HG02678 (cell line): Measurements from ENCODE around the gene CD164L2.
A peak's percentile ranks its signal among the peaks of the same experiment; 100 is the strongest.
"Not testable (repeated sequence)": the region's sequence is repeated elsewhere in the genome, so short reads cannot be mapped to it uniquely, and the experiment has no call there.

Source experiments
- ATAC-seq: cut with Tn5 transposase; IDR thresholded peaks from one replicate; pipeline ENCODE4 v1.9.1; 2021; ENCODE audit warnings: mild to moderate bottlenecking, moderate library complexity; ENCODE audit not compliant: unreplicated experiment

The CD164L2 gene

GRCh38 chr1:27405598-27406361, 22.6 kb upstream of the CD164L2 start:
- ATAC-seq, result not testable (repeated sequence)

DNA sequence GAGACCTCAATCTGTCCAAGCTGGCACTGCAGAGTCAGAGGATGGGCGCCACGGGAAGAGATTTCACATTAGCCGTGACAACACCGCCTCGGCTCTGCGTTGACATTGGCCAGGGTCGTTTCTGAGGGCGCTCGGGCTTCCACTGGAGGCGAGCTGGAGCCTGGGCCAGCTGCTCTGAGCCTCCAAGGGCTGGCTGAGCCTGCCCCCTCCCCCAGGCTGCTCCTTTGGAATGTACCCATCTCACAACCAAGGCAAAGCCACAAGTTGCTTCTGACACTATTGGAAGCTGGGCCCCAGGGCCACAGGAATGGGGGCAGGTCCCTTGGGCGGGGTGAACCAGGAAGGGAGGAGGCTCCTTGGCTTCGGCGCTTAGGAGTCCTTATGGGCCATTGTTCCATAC, 21.9 kb upstream of the CD164L2 start:
- no peak for ATAC-seq

DNA sequence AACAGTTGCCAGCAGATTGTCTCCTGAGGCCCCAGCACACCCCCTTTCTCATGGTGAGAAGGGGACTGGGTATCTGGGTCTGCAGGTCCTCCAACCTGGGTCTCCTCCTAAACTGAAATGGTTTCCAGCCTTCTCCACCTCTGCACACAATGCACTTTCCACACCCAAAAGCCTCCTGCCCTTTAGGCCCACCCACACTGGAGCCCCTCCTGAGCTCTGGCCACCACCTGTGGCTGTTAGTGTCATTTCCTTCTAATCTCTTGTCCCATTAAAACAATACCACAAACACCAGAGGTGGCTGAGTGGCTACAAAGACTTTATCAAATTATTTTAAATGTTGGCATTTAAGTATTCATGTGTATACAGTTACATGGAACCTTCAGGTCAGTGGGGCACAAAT, 20.8 kb upstream of the CD164L2 start:
- ATAC-seq, result no peak

GRCh38 chr1:27403065-27403726, 20.1 kb upstream of the CD164L2 start:
- ATAC-seq, result peak; percentile 55

GRCh38 chr1:27402349-27402754, 19.2 kb upstream of the CD164L2 start:
- no peak for ATAC-seq

GRCh38 chr1:27400963-27401341, 17.8 kb upstream of the CD164L2 start:
- ATAC-seq, result no peak

DNA sequence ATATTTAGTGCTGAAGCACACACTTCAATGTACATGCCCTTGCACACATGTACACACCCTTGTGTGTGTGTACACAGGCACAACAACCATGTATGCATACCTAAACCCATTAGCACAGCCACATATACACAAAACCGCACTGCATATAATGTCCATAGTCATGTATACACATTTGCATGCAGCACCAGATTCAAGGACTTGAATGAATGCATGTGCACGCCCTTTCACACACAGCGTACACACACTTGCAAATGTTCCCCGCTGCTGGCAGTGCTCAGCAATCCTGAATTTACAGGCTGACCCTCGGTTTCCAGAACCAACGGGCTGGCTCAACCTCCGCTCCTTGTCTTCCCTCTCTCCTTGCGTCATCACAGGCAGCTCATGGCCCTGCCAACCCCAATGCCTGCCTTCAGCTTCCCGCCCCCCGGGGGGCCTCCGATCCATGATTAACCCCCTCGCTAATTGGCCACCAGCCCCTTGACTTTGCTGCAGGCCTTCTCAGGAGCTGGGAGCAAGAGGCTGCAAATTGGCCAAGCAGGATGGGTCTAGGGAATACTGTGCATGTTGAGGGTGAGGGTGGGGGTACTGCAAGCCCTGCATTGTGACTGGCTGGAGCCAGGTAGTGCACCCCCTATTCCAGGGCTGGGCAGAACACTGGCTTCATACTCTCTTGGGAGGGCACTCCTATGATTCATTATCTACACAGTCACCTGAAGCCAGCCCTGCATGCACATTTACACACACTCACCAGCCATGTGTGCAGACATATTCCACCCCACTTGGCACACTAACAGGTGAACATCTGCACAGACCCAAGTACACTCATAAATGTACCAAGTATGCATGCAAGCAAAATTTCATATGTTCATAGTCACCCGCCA, 17.2 kb upstream of the CD164L2 start:
- ATAC-seq, result no peak

DNA sequence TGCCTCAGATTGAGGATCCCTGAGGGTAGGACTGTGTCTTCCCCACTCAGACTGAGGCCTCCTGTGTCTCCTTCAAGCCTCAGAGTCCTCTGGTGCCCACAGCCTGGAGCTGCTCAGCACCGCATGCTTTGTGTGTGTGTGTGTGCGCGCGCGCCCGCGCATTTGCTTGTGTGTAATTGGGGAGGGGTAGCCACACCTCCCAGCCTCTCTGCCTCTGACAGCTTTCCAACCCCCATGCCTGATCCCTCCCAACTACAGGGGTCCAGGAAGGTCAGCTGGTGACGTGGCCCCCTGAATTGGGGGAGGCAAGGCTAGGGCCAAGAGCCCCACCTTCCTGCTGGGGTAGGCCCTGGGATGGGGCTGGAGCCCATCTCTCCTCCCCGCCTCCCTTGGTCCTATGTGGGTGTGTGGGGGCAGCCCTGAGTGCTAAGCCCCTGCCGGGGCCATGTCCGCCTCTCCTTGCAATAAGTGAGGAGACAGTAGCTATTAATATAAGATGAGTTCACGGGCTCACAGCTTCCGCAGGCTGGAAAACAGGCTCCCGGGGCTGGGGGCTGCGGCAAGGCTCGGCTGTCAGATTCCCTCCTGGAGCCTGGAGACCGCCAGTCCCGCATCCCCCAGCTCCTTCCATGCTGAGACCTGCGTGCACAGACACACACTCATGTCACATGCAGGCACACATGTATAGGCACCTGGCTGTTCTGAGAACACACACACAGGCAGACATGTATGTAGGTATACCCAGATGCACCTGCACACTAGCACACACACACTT, 16.3 kb upstream of the CD164L2 start:
- ATAC-seq, result no peak

DNA sequence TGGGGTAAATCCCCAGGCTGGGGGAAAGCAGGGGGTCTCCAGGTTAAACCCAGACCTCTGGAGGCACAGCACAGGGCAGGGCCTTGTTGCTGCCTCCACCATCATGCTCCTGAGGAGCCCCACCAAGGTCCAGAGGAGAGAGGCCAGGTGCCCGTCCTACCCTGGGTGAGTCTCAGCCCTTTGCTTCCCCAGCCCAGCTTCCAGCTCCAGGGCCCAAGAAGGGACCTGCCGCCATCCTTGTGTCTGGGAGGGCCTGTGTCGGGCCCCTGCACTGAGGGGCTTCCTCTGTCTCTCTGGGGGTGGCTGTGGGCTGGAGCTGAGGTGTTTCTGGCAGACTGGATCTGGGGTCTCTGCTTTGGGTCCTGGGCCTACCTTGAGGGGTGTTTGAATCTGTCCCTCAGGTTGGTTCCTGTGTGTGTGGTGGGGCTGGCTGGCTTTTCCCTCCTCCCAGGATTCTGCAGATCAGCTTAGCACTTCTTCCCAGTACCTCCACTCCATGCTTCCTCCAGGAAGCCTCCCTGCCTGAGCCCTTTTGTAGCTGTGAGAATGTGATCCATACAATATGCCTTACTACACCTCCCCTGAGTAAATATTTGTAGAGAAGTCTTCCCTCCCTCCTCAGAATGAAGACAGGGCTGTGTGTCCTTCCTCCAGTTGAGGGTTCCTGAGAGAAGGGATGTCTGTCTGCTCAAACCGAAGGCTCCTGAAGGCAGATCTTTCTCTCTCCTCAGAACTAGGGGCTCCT, 15.4 kb upstream of the CD164L2 start:
- no peak for ATAC-seq

DNA sequence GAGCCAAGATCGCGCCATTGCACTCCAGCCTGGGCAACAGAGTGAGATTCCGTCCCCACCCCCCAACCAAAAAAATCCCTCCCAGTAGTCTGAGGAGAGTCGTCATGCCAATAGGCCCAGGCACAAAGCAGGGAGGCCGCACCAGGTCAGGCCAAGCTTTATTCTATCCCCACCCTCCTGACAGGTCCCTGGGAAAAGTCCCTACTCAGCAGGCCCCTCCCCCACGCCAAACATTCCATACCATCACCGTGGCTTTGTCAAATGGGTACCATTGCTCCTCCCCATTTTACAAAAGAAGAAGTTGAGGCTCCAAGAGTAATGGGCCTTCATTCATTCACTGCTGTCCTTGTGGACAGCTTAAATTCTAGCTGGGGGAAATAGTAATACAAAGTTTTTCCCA, 14.6 kb upstream of the CD164L2 start:
- no peak for ATAC-seq

- ATAC-seq, result no peak
Observed at GRCh38 chr1:27397110-27397509, 14.0 kb upstream of the CD164L2 start.

DNA sequence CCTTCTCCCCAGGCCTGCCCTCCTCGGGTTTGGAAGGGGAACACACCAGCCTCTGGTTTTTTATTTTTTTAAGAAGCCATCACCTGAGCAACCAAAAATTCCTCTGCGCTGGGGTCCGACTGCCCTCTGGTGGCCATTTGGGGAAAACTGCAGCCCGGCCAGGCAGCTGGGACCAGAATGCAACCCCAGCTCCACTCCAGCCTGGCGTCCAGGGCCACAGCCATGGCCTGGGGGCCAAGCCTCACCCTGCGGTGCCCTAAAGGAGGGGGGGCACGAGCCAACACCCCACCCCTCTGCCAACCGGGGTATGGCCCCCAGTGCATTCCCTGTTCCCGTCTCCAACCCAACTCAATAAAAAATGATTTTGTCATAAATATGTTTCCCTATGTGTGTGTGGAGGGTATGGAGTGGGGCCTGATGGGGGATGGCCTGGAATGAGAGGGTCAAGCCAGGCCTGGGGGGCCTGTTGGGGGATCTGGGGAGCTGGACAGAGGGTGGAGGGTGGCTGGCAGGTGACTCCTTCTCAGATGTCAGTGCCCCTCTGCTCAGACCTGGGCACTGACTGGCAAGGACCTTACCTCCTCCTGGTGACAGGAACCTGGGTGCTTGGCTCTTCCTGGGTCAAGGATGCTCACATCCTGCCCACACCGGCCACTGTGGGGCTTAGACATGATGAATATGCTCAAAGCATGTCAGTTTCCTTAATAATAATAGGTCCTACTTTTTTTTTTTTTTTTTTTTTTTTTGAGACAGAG, 12.5 kb upstream of the CD164L2 start:
- ATAC-seq, result peak; percentile 32

DNA sequence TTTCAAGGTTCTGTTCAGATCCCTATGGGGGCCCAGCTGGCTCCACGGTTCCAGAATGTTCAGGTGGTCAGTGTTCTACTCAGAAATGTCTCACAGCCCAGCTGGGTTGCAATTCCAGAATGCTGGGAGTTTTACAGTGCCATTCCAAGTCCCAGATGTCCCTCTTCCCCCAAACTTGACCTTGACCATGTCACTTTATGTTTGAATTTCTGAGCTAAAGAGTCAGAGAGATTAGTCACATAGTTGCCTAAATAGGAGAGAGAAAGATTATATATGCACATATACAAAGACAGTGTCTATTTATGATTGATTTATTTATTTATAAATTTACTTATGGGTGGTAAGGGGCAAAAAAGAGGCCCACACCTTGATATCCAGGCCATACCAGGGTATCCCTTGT, 11.8 kb upstream of the CD164L2 start:
- no peak for ATAC-seq

DNA sequence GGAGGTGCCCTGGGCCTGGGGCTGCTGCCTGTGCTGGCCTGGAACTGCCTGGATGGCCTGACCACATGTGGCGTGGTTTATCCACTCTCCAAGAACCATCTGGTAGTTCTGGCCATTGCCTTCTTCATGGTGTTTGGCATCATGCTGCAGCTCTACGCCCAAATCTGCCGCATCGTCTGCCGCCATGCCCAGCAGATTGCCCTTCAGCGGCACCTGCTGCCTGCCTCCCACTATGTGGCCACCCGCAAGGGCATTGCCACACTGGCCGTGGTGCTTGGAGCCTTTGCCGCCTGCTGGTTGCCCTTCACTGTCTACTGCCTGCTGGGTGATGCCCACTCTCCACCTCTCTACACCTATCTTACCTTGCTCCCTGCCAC, 11.1 kb upstream of the CD164L2 start:
- ATAC-seq, result no peak

- no peak for ATAC-seq
Observed at GRCh38 chr1:27393641-27394281, 10.6 kb upstream of the CD164L2 start.

DNA sequence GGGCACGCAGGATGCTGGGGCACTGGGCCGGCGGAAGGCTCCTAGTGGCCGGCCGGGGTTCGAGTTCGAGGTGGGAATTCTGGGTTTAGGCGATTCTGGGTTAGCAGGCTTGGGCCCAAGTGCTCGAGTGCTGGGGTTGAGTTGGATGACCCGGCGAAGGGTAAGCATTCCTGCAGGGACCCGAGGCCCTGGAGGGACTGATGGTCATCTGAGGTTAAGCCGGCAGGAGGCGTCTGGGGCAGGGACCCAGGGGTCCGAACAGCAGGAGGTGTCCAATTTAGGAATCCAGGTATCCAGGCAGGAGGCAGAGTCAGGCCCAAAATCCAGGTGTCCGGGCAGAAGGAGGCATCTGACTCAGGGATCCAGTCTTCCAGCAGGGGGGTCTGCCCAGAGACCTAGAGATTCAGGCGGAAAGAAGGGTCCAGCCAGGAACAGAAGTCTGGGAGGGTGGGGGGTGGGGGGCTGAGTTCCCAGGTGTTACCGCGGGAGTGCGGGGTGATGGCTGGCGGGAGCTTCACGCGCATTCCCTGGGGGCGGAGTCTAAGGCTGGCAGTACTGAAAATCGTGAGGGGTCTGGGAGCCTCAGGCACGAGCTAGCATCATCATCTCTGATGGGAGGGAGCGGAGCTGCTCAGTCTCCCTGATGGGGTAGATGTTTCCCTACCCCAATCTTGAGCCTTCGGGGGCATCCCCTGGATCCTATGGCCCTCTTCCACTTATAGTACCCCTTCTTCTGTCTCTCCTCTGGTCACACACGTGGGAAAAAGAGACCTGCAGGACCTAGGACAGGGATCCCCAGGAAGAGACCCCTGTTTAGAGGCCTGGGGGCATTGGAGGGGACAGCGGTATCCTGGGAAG, 9.9 kb upstream of the CD164L2 start:
- ATAC-seq, result peak; percentile 2

DNA sequence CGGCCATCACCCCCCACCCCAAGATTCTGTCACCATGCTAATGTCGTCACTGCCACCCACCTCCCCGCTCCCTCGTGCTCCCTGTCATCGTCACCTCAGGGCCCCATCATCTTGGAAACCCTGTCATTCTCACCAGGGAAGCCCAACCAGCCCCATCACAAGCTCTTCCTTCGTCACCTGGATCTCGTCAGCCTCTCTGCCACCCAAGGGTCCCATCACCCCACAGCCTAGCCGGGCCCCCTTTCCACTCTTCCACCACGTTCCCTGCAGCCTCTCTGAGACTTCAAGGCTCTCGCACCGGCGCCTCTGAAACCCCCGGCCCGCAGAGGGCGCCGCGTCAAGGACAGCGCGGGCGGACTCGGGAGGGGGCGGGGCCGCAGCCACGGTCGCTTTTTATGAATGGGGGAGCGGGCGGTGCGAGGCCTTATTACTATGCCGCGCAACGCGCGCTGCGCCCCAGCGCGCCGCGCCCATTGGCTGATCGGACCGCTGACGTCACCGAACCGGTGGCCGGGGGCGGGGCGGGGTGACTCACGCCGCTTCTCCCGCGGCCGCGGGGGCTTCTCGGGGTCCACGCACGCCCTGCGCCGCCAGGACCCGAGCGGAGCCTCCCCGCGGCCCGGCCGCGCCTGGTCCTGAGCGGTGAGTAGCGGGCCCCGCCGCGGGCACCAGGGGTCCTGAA, 9.1 kb upstream of the CD164L2 start, which contains the start of gene GPR3:
Gene GPR3 (plus strand): TSS at position 527 of the 682 bp plus-strand sequence. CDS start 1,177 bp downstream, outside the sequence.
- peak; percentile 82 for ATAC-seq
